Tibial nerve (tissue), 4 donors: ENCODE measurements around the gene FABP2. TPM values are rescaled to one million over a fixed set of nuclear protein-coding genes. Genes with fewer than 3 reads are reported as not detected.

Source experiments
- DNase-seq, 2 donors: peaks; one replicate each; pipeline ENCODE4 v3.0.0-alpha.2; 2019; ENCODE audit warnings: low spot score in 2 of 2
- H3K27ac ChIP-seq, 4 donors: fragments of 200-600 bp; sonication (generic) in 3 of 4; one replicate each; pipeline ENCODE4 v1.5.1; 2017 to 2019; ENCODE audit warnings: mild to moderate bottlenecking in 1 of 4
- H3K27me3 ChIP-seq, 2 donors: fragments of 200-600 bp; sonication (generic) in 1 of 2; one replicate each; pipeline versions ENCODE4 v1.5.1 to v1.6.0; 2017 to 2019
- H3K36me3 ChIP-seq, 3 donors: fragments of 200-600 bp; sonication (generic); one replicate each; pipeline ENCODE4 v1.5.1; 2018 to 2019
- H3K4me1 ChIP-seq, 4 donors: fragments of 200-600 bp; sonication (generic) in 3 of 4; one replicate each; pipeline ENCODE4 v1.5.1; 2017 to 2019
- H3K4me3 ChIP-seq, 4 donors: fragments of 200-600 bp; sonication (generic) in 3 of 4; one replicate each; pipeline ENCODE4 v1.5.1; 2017 to 2019; ENCODE audit warnings: mild to moderate bottlenecking in 1 of 4, moderate library complexity in 1 of 4
- H3K9me3 ChIP-seq, 4 donors: fragments of 200-600 bp; sonication (generic) in 3 of 4; one replicate each; pipeline ENCODE4 v1.5.1; 2017 to 2019
- CTCF ChIP-seq, 5 experiments: fragments of 200-600 bp in 3 of 5; fragments of 450-650 bp in 2 of 5; sonication (generic) in 3 of 5; IDR thresholded peaks; one replicate each; pipeline ENCODE4 v1.5.1; 2016 to 2019; ENCODE audit warnings: antibody characterized with exemption in 5 of 5, mild to moderate bottlenecking in 3 of 5, moderate library complexity in 2 of 5
- EP300 ChIP-seq, 2 donors: sonication (generic); formaldehyde crosslinking; IDR thresholded peaks; one replicate each; pipeline ENCODE4 v1.6.1; 2017; ENCODE audit warnings: antibody characterized with exemption in 2 of 2, mild to moderate bottlenecking in 1 of 2
- POLR2A ChIP-seq, 2 donors: fragments of 450-650 bp; IDR thresholded peaks; one replicate each; pipeline ENCODE4 v1.6.1; 2017; ENCODE audit warnings: antibody characterized with exemption in 2 of 2, mild to moderate bottlenecking in 2 of 2, moderate library complexity in 2 of 2
- WGBS, 2 donors: methylation state at CpG; one replicate each; pipeline ENCODE4 v1.1.5; 2018; 5-methylcytosine and 5-hydroxymethylcytosine counted together
- total RNA-seq, 4 donors: library from RNA; depleted of rRNA; stranded (reverse); fragments of >200 nt; gene quantifications; one replicate each; pipeline ENCODE4 v1.1.0, GENCODE V29; 2016

The FABP2 gene
- total RNA-seq, 4 donors from 2014 or later, result not detected

DNA sequence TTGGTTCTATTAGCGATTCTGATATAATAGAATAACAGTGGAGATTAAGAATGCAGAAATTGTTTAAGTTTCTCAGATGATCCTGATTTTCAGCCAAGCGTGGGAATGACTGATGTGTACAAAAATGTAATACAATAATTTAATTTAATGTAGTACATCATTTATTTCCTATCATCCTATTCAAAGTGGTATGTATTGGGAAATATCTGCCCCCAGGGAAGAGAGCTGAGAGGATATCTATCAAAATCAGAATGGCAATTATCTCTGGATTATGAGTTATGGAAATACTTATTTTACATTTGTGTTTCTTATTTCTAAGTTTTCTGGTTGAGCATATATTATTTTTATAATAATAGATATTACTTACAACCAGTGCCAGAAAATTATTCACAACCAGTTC lies 3.9 kb downstream of the FABP2 start:
- H3K9me3 ChIP-seq, result no peaks in the 10 kb centered on the region
- no peak for TF ChIP-seq EP300 (IDR thresholded peaks at IDR 0.05)
- no peak for TF ChIP-seq POLR2A (IDR thresholded peaks at IDR 0.05)
- TF ChIP-seq CTCF (IDR thresholded peaks at IDR 0.05), result no peak
- WGBS, 2 donors, result 31 to 49% methylated on average over 2 of the region's 2 CpGs

DNA sequence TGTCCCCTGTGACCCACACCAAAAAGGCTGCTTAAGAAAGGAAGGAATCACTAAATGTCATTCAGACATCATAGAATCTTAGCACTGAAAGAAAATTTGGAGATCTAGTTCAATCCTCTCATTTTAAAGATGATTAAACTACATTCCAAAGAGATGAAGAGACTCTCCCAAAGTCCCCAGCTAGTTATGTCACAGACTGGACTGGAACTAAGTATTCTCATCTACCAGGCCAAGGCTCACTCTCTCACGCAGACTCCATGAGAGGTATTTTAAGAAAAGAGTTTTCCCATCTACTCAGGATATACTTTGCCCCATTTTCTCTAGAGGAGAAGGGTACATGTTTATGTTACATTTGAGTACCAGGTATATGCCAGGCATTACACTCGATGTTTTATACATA lies 6.9 kb downstream of the FABP2 start:
- Histone ChIP-seq H3K27ac (no peak overlapping the region), H3K27me3 (no peaks in the 10 kb centered on the region), H3K36me3 (no peaks in the 10 kb centered on the region), H3K4me3 (no peak overlapping the region), H3K4me1 (no peaks in the 10 kb centered on the region), H3K9me3 (no peaks in the 10 kb centered on the region)
- no peak for TF ChIP-seq POLR2A (IDR thresholded peaks at IDR 0.05)
- TF ChIP-seq CTCF (IDR thresholded peaks at IDR 0.05), result no peak
- WGBS, 2 donors, result 72 to 77% methylated on average over 2 of the region's 2 CpGs
- DNase-seq, result no peak

More for the DNA sequence above, 3.9 kb downstream of the FABP2 start:
- Histone ChIP-seq H3K27me3 (no peaks in the 10 kb centered on the region), H3K4me1 (no peaks in the 10 kb centered on the region), H3K4me3 (no peak overlapping the region), H3K27ac (no peak overlapping the region), H3K36me3 (no peaks in the 10 kb centered on the region)
- DNase-seq, result no peak

DNA sequence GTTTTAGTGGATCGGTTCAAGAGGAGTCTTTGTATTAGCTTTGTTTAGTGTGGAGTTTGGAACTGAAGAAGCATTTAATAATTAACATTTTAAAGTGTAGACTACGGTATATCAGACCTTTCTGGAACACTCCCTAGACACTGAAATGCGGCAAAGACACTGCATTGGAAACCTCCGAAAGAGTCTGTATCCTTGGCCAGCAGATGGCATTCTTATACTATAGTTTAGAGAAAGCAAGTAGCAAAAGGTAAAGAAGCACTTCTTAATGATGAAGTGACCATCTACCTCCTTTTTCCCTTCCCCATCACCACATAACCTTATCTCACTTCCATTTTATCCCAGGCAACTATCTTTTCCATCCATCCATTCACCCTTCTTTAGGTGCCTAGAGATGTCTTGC lies 7.6 kb downstream of the FABP2 start:
- Histone ChIP-seq H3K4me3 (no peak overlapping the region), H3K9me3 (no peaks in the 10 kb centered on the region), H3K27me3 (no peaks in the 10 kb centered on the region), H3K27ac (no peak overlapping the region), H3K36me3 (no peaks in the 10 kb centered on the region), H3K4me1 (no peaks in the 10 kb centered on the region)
- WGBS, 2 donors, result 15 to 19% methylated on average over 4 of the region's 4 CpGs
- peak in 1 of 2 donors; percentile 35 for DNase-seq
- TF ChIP-seq CTCF (IDR thresholded peaks at IDR 0.05), result peak; percentile 17 to 48 (median 24)
- no peak for TF ChIP-seq POLR2A (IDR thresholded peaks at IDR 0.05)
- no peak for TF ChIP-seq EP300 (IDR thresholded peaks at IDR 0.05)

DNA sequence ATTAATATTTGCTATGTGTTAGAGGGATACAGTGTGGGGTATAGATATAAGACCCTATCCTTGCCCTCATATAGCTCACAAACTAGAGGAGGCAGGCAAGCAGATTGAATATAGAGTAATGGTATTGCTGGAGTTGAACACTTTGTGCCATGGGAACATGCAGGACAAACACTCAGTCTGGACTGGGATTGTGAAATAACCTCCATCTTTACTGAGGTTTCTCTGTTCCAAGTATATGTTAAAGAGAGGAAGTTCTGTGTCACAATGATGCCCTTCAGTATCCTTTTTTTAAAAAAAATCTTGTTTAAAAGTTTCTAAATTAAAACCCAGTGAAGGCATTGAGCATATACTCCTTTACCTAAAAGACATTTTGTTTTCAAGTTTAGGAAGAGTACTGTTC lies 8.7 kb downstream of the FABP2 start:
- Histone ChIP-seq H3K9me3 (no peaks in the 10 kb centered on the region), H3K4me3 (no peak overlapping the region), H3K27ac (no peak overlapping the region), H3K36me3 (no peaks in the 10 kb centered on the region), H3K27me3 (no peaks in the 10 kb centered on the region), H3K4me1 (no peaks in the 10 kb centered on the region)
- DNase-seq, result no peak
- no peak for TF ChIP-seq EP300 (IDR thresholded peaks at IDR 0.05)
- no peak for TF ChIP-seq CTCF (IDR thresholded peaks at IDR 0.05)
- no peak for TF ChIP-seq POLR2A (IDR thresholded peaks at IDR 0.05)

DNA sequence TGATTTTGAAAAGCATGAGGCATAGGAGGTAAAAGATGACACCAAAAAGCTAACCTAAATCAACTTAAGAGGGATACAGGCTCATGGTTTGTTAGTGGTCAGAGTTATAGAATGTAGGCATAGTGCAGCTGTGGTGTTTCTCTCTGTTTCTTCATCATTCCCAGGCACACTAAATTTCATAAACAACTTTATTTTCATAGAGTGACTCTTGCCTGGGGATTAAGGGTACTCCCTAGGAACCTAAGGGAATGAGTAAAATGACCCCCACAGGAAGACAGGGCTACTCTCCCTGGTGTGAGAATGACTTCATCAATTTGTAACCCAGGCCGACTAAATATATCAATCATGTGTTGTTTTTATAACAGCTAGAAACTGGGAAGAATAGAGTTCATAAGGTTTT lies 11.1 kb downstream of the FABP2 start:
- no peak for TF ChIP-seq POLR2A (IDR thresholded peaks at IDR 0.05)
- TF ChIP-seq EP300 (IDR thresholded peaks at IDR 0.05), result no peak
- no peak for TF ChIP-seq CTCF (IDR thresholded peaks at IDR 0.05)
- Histone ChIP-seq H3K4me1 (no peaks in the 10 kb centered on the region), H3K27me3 (no peaks in the 10 kb centered on the region), H3K9me3 (no peaks in the 10 kb centered on the region), H3K36me3 (no peaks in the 10 kb centered on the region), H3K4me3 (no peak overlapping the region), H3K27ac (no peak overlapping the region)
- DNase-seq, result no peak
- WGBS, 2 donors, result 13 to 22% methylated on average over 1 of the region's 1 CpG
